HG03571 (cell line): ENCODE results near the gene AFF3.
A peak's percentile ranks its signal among the peaks of the same experiment; 100 is the strongest.
"Not testable (repeated sequence)": the region's sequence is repeated elsewhere in the genome, so short reads cannot be mapped to it uniquely, and the experiment has no call there.

Source experiments
- ATAC-seq: cut with Tn5 transposase; IDR thresholded peaks from one replicate; pipeline ENCODE4 v1.9.1; 2021; ENCODE audit not compliant: unreplicated experiment

AFF3 gene

GRCh38 chr2:100142393-100142792 is at the start of gene AFF3:
TSS of gene AFF3 (minus strand) at chr2:100142590. CDS start at chr2:100104454, 38,136 bp downstream.
- peak; percentile 95 for ATAC-seq

GRCh38 chr2:100189387-100189786 is 47.0 kb upstream of the AFF3 start:
- no peak for ATAC-seq

GRCh38 chr2:100188326-100188725 is 45.9 kb upstream of the AFF3 start:
- no peak for ATAC-seq

- ATAC-seq = no peak
Observed at GRCh38 chr2:100186126-100186525, 43.7 kb upstream of the AFF3 start.

GRCh38 chr2:100185516-100185915 is 43.1 kb upstream of the AFF3 start:
- ATAC-seq = no peak

- no peak for ATAC-seq
Observed at GRCh38 chr2:100185105-100185504, 42.7 kb upstream of the AFF3 start.

GRCh38 chr2:100184055-100184737 is 41.8 kb upstream of the AFF3 start:
- no peak for ATAC-seq

GRCh38 chr2:100182494-100183361 is 40.3 kb upstream of the AFF3 start:
- no peak for ATAC-seq

GRCh38 chr2:100180503-100180902 is 38.1 kb upstream of the AFF3 start:
- no peak for ATAC-seq

GRCh38 chr2:100179806-100180205 is 37.4 kb upstream of the AFF3 start:
- no peak for ATAC-seq

GRCh38 chr2:100178864-100179263 is 36.5 kb upstream of the AFF3 start:
- ATAC-seq = no peak

- ATAC-seq = no peak
Observed at GRCh38 chr2:100178085-100178788, 35.8 kb upstream of the AFF3 start.

GRCh38 chr2:100176925-100177324 is 34.5 kb upstream of the AFF3 start:
- no peak for ATAC-seq

GRCh38 chr2:100174026-100174431 is 31.6 kb upstream of the AFF3 start:
- ATAC-seq = no peak

GRCh38 chr2:100166701-100167100 is 24.3 kb upstream of the AFF3 start:
- ATAC-seq = no peak

GRCh38 chr2:100163605-100164004 is 21.2 kb upstream of the AFF3 start:
- no peak for ATAC-seq

- ATAC-seq = no peak
Observed at GRCh38 chr2:100161945-100162620, 19.7 kb upstream of the AFF3 start.

- no peak for ATAC-seq
Observed at GRCh38 chr2:100160396-100160795, 18.0 kb upstream of the AFF3 start.

GRCh38 chr2:100151832-100152231 is 9.4 kb upstream of the AFF3 start:
- not testable (repeated sequence) for ATAC-seq

GRCh38 chr2:100151310-100151709 is 8.9 kb upstream of the AFF3 start:
- no peak for ATAC-seq

GRCh38 chr2:100148883-100149282 is 6.5 kb upstream of the AFF3 start:
- ATAC-seq = no peak
